HCT116 (cell line): ENCODE measurements around the gene MGP. TPM values are rescaled to one million over a fixed set of nuclear protein-coding genes. Genes with fewer than 3 reads are reported as not detected.

ENCODE experiments used
- ATAC-seq: fragments of 200-7000 bp; cut with Tn5 transposase; 2 replicates; pipeline ENCODE4 v1.9.1; 2020; ENCODE audit warnings: mild to moderate bottlenecking, moderate library complexity
- BruUV-seq: library from RNA; stranded (reverse); fragments of 400-500 nt; replicated peaks from 2 replicates; lab custom pipeline; 2021; lab: Mats Ljungman, UMichigan
- CTCF ChIA-PET: fragments of 300-600 bp; sonication (Branson Sonifier 250); formaldehyde crosslinking; loops from one replicate; lab custom pipeline; 2021; ENCODE audit warnings: antibody characterized with exemption; lab: Charles Lee
- POLR2A ChIA-PET: fragments of 300-600, 350-600 bp; sonication (Branson Sonifier 250); formaldehyde crosslinking; loops from one replicate; lab custom pipeline; 2021; ENCODE audit warnings: antibody characterized with exemption; lab: Charles Lee
- RAD21 ChIA-PET, 2 experiments: fragments of 300-600 bp; sonication (Branson Sonifier 250); formaldehyde crosslinking; loops; one replicate each; lab custom pipeline; 2023; ENCODE audit warnings: low total read pairs in 2 of 2; ENCODE audit not compliant: uncharacterized antibody in 2 of 2, unreplicated experiment in 2 of 2, low non-redundant PET in 1 of 2; lab: Charles Lee
- DNase-seq: peaks from one replicate; pipeline ENCODE4 v3.0.0-alpha.2; 2010; ENCODE audit warnings: low read depth, low spot score
- H2AFZ ChIP-seq: fragments of 200-600 bp; shearing (Covaris generic), sonication (generic); 2 replicates; pipeline ENCODE4 v1.6.1; 2017; ENCODE audit warnings: low read depth, mixed run types, mixed read lengths, antibody characterized with exemption, low read length; ENCODE audit not compliant: poor library complexity, severe bottlenecking
- H3K27ac ChIP-seq: 2 replicates; pipeline ENCODE4 v1.5.1; 2012; ENCODE audit warnings: low read depth, low read length
- H3K27me3 ChIP-seq: fragments of 200-600 bp; sonication (generic); 2 replicates; pipeline ENCODE4 v1.6.1; 2016; ENCODE audit warnings: mixed run types, low read length, mixed read lengths; ENCODE audit not compliant: insufficient read depth
- H3K36me3 ChIP-seq, 2 experiments: fragments of 200-500 bp in 1 of 2; fragments of 200-600 bp in 1 of 2; sonication (Bioruptor generic) in 1 of 2; sonication (generic) in 1 of 2; 2 replicates each; pipeline versions ENCODE4 v1.5.1 to v1.6.1; 2014 to 2016; ENCODE audit warnings: low read length in 2 of 2, inconsistent platforms in 1 of 2, mixed read lengths in 1 of 2, mixed run types in 1 of 2; ENCODE audit not compliant: insufficient read depth in 2 of 2, control insufficient read depth in 1 of 2
- H3K4me1 ChIP-seq, 2 experiments: fragments of 200-600 bp in 1 of 2; sonication (generic) in 1 of 2; 2 replicates each; pipeline versions ENCODE4 v1.5.1 to v1.6.1; 2012 to 2017; ENCODE audit warnings: low read length in 2 of 2, inconsistent platforms in 1 of 2, mild to moderate bottlenecking in 1 of 2, mixed read lengths in 1 of 2, mixed run types in 1 of 2, moderate library complexity in 1 of 2; ENCODE audit not compliant: insufficient read depth in 2 of 2, control insufficient read depth in 1 of 2
- H3K4me2 ChIP-seq: fragments of 200-600 bp; sonication (generic); 2 replicates; pipeline ENCODE4 v1.6.1; 2017; ENCODE audit warnings: mixed run types, low read length, mixed read lengths
- H3K4me3 ChIP-seq, 2 experiments: fragments of 200-600 bp in 1 of 2; sonication (generic) in 1 of 2; replicated peaks in 1 of 2; 2 replicates each; pipeline ENCODE4 v1.5.1; 2011 to 2016; ENCODE audit warnings: low read length in 2 of 2, control low read depth in 1 of 2, low read depth in 1 of 2, mild to moderate bottlenecking in 1 of 2, mixed read lengths in 1 of 2, mixed run types in 1 of 2
- H3K79me2 ChIP-seq: fragments of 200-600 bp; sonication (generic); 2 replicates; pipeline ENCODE4 v1.6.1; 2017; ENCODE audit warnings: mild to moderate bottlenecking, mixed run types, low read length, moderate library complexity, mixed read lengths; ENCODE audit not compliant: insufficient read depth
- H3K9ac ChIP-seq: fragments of 200-600 bp; sonication (generic); 2 replicates; pipeline ENCODE4 v1.6.1; 2016; ENCODE audit warnings: low read length, mixed read lengths
- H3K9me2 ChIP-seq: fragments of 200-600 bp; sonication (generic), shearing (Covaris generic); 2 replicates; pipeline ENCODE4 v1.6.1; 2017; ENCODE audit warnings: mixed run types, mild to moderate bottlenecking, moderate library complexity; ENCODE audit not compliant: insufficient read depth
- H3K9me3 ChIP-seq, 2 experiments: fragments of 200-500 bp in 1 of 2; fragments of 200-600 bp in 1 of 2; sonication (Bioruptor generic) in 1 of 2; sonication (generic) in 1 of 2; 2 replicates each; pipeline ENCODE4 v1.6.1; 2014 to 2017; ENCODE audit warnings: low read length in 2 of 2, mixed read lengths in 2 of 2, inconsistent platforms in 1 of 2, low read depth in 1 of 2, mild to moderate bottlenecking in 1 of 2, mixed run types in 1 of 2, moderate library complexity in 1 of 2; ENCODE audit not compliant: control insufficient read depth in 1 of 2, insufficient read depth in 1 of 2
- H4K20me1 ChIP-seq: fragments of 200-600 bp; sonication (generic), shearing (Covaris generic); 2 replicates; pipeline ENCODE4 v1.6.1; 2017; ENCODE audit warnings: mixed run types, mild to moderate bottlenecking, moderate library complexity; ENCODE audit not compliant: insufficient read depth
- ATF3 ChIP-seq: IDR thresholded peaks from 2 replicates; pipeline ENCODE4 v1.6.1; 2012
- CEBPB ChIP-seq: IDR thresholded peaks from 2 replicates; pipeline ENCODE4 v1.6.1; 2012; ENCODE audit warnings: low read depth
- ELF1 ChIP-seq: IDR thresholded peaks from 2 replicates; pipeline ENCODE4 v1.6.1; 2012; ENCODE audit warnings: low read depth, borderline replicate concordance
- EZH2 ChIP-seq: fragments of 200-600 bp; sonication (generic); IDR thresholded peaks from 2 replicates; pipeline ENCODE4 v1.6.1; 2017; ENCODE audit warnings: antibody characterized with exemption, mixed run types
- EZH2phosphoT487 ChIP-seq: fragments of 200-600 bp; IDR thresholded peaks from 2 replicates; pipeline ENCODE4 v1.6.1; 2018; ENCODE audit warnings: antibody characterized with exemption, borderline replicate concordance
- MAX ChIP-seq: IDR thresholded peaks from 2 replicates; pipeline ENCODE4 v1.6.1; 2012
- POLR2A ChIP-seq: IDR thresholded peaks from 2 replicates; pipeline ENCODE4 v1.7.0; 2011; ENCODE audit warnings: borderline replicate concordance; ENCODE audit not compliant: insufficient read depth, insufficient read length; ENCODE audit errors: extremely low read depth
- REST ChIP-seq: IDR thresholded peaks from 2 replicates; pipeline ENCODE4 v1.6.1; 2012; ENCODE audit warnings: low read depth
- SP1 ChIP-seq: IDR thresholded peaks from 2 replicates; pipeline ENCODE4 v1.6.1; 2012; ENCODE audit warnings: low read depth
- TCF7L2 ChIP-seq: IDR thresholded peaks from 2 replicates; pipeline ENCODE4 v1.7.0; 2011; ENCODE audit warnings: borderline replicate concordance, inconsistent platforms; ENCODE audit not compliant: insufficient read depth, insufficient read length; ENCODE audit errors: extremely low read depth
- YY1 ChIP-seq: IDR thresholded peaks from 2 replicates; pipeline ENCODE4 v1.6.1; 2011; ENCODE audit warnings: low read length, low read depth, moderate library complexity, mild to moderate bottlenecking; ENCODE audit not compliant: insufficient replicate concordance; ENCODE audit errors: extremely low read depth
- ZNF274 ChIP-seq: fragments of 200-500 bp; sonication (Bioruptor generic); IDR thresholded peaks from 2 replicates; pipeline ENCODE4 v1.6.1; 2014; ENCODE audit warnings: mild to moderate bottlenecking, low read depth, low read length, inconsistent platforms
- intact Hi-C: fragments of 100-400 bp; cut with micrococcal nuclease; formaldehyde crosslinking; loops from 2 replicates; pipeline ENCODE4 v1.10.0; 2022
- total RNA-seq: library from RNA; stranded (reverse); gene quantifications from one replicate; pipeline ENCODE4 v1.2.1, GENCODE V29; 2021; ENCODE audit not compliant: unreplicated experiment

Gene MGP
- total RNA-seq, 1 experiment from 2014 or later, result 1.3 TPM

GRCh38 chr12:14924541-14924940 lies 38.9 kb upstream of the MGP start:
- ChIA-PET POLR2A (no interaction called here), RAD21 (no interaction called here)
- H3K36me3 ChIP-seq, result no peaks in the 10 kb centered on the region
- no peak overlapping the region for H3K27ac ChIP-seq
- no peaks in the 10 kb centered on the region for H3K27me3 ChIP-seq
- H3K9me3 ChIP-seq, result no peaks in the 10 kb centered on the region
- H3K4me2 ChIP-seq, result no peak overlapping the region
- no peaks in the 10 kb centered on the region for H3K9me2 ChIP-seq
- no TSS peak for BruUV-seq
- TF ChIP-seq SP1 (no peak), REST (no peak)
- TF ChIP-seq, all 23 proteins: peak for 0
- no peak overlapping the region for H3K9ac ChIP-seq
- H2AFZ ChIP-seq, result no peak overlapping the region
- H4K20me1 ChIP-seq, result no peaks in the 10 kb centered on the region
- no peaks in the 10 kb centered on the region for H3K79me2 ChIP-seq
- DNase-seq, result no peak
- no peak for ATAC-seq
- intact Hi-C loops, result no loop called here
- peaks cover 9 to 10% of the 10 kb centered on the region in 2 experiments; a peak in 3 of 4 replicates for H3K4me1 ChIP-seq
- CTCF ChIA-PET, result no interaction called here
- H3K4me3 ChIP-seq, result no peak overlapping the region

- H3K27ac ChIP-seq, result no peak overlapping the region
- ATAC-seq (no peak), DNase-seq (no peak)
- H3K9ac ChIP-seq, result no peak overlapping the region
- no TSS peak for BruUV-seq
- no peaks in the 10 kb centered on the region for H3K79me2 ChIP-seq
- no peak overlapping the region for H2AFZ ChIP-seq
- no peaks in the 10 kb centered on the region for H3K27me3 ChIP-seq
- ChIA-PET POLR2A (no interaction called here), CTCF (no interaction called here), RAD21 (no interaction called here)
- H3K9me3 ChIP-seq, result no peaks in the 10 kb centered on the region
- H3K9me2 ChIP-seq, result no peaks in the 10 kb centered on the region
- peaks cover 4 to 6% of the 10 kb centered on the region in 2 experiments; a peak in 3 of 4 replicates for H3K4me1 ChIP-seq
- no peak overlapping the region for H3K4me3 ChIP-seq
- no peak overlapping the region for H3K4me2 ChIP-seq
- H3K36me3 ChIP-seq, result no peaks in the 10 kb centered on the region
- no peak for TF ChIP-seq SP1
- no peak for TF ChIP-seq ATF3
- no peak for TF ChIP-seq TCF7L2
- no peak for TF ChIP-seq EZH2
- no peak for TF ChIP-seq YY1
- TF ChIP-seq ELF1, result no peak
- TF ChIP-seq EZH2phosphoT487, result no peak
- no peak for TF ChIP-seq ZNF274
- TF ChIP-seq POLR2A, result no peak
- no peak for TF ChIP-seq MAX
- TF ChIP-seq CEBPB, result no peak
- intact Hi-C loops, result no loop called here
- H4K20me1 ChIP-seq, result no peaks in the 10 kb centered on the region
Measured at GRCh38 chr12:14923944-14924343, 38.3 kb upstream of the MGP start.
